ENCODE measurements around the gene PTPRM.
"Not testable (repeated sequence)": the region's sequence is repeated elsewhere in the genome, so short reads cannot be mapped to it uniquely, and the experiment has no call there.

Gene PTPRM

DNA sequence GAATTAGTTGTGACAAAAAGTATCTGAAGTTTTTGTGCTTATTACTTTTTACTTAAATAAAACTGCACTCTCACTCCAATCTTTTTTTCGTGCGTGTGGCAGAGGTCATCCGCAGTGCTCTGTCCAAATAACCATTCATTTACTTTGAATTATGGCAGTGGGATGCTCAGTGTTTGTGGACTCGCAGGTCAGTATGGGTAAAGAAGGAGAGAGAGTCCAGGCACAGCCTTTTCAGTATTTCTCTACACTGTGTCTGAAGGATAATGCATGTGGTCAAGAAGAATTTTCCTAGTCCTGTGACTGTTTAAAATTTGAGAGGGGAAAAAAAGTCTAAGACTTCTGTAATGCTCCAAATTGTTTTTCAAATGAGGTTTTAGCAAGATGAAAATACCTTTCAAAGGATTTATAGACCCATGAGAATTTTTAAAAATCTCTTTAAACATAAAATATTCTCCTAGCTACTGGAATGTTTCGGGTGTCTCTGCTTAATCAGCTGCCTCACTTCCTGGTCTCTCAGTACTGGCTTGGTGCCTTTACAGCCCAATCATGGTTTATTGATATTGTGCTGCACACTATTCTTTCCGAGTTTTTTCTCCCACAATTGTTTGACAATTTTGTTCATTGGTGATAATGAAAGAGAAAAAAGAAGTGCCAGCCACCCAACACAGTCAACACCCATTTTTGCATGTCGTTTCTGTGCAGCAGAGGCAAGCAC is 453.2 kb downstream of the PTPRM start:
- no peak for DNase-seq

DNA sequence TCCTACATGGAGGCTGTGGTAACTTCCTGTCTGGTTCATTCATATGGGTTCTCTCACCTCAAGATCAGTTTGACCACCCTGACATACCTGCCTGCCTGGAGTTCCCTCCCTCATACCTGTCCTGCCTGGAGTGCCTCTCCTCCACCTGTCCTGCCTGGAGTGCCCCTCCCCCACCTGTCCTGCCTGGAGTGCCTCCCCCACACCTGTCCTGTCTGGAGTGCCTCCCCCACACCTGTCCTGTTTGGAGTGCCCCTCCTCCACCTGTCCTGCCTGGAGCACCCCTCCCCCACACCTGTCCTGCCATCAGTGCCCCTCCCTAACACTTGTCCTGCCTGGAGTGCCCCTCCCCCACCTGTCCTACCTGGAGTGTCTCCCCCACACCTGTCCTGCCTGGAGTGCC is 461.9 kb downstream of the PTPRM start:
- no peak for DNase-seq

DNA sequence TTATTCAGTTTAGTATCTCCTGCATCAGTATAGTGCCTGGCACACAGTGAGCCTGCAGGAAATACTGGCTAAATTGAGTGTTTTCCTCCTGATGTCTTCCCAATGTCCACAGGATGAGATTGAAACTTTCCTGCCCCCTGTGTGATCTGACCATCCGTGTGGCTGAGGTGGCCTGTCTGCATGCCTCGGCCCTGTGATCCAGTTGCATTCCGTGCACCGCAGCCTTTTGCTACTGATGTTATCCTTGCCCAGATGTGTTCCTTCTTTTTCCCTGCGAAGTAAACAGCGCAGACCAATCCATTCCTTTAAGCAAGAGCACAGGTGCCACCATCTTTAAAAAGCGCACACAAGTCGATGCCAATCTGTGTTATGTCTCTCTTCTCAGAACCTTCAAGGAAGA is 462.6 kb downstream of the PTPRM start:
- DNase-seq: no peak

DNA sequence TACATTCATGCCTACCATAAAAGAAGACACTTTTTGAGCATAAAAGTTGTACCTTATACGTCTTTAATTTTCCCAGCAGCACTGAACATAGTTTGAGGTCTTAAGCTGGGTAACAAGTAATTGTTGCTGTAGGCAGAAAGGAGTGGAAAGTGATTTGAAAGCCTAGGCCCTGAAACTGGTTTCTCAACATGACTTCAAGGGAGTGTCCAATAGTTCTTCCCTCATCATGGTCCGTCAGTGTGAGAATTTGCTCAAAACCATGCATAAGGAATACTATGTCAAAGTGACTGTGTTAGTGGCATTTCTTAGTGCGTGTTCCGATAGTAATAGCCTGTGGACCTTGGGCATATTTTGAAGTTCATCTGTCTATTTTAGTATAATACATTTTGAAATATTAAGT is 463.1 kb downstream of the PTPRM start:
- DNase-seq: no peak

DNA sequence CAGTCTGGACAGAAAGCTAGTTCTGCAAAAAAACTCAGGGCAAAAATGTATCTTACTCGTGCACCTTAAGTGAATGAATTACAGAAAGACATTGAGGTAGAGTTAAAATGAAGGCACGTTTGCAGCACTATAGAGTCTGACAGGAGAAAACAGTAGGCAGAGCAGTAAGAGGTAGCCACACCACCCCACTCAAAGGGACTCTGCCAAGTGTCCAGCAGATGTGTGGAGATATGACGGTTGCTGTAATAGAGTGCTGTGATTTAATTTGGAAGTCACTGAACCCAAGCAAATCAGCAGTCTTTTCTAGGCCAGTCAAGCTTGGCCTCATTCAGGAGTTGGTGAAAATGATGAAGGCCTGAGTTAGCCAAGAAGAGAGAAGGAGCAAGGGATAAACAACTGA is 464.4 kb downstream of the PTPRM start:
- no peak for DNase-seq

DNA sequence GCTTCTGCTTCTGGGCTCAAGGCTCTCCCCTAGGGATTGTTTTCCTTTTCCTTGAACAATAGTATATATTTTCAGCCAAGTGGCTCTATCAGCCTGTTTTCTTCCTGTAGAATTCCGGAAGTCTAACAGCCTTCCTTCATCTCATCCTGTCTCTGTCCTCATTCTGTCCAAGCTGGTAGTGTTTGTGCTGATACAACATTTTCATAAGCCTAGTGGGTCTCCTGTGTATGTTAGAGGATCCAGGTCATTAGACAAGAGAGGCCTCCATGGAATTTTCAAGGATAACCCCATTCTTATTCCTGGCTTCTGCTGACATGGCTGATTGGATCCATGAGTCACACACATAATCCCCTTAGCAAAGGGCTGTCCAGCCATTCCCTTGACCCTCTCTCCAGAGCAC is 467.6 kb downstream of the PTPRM start:
- DNase-seq: no peak

DNA sequence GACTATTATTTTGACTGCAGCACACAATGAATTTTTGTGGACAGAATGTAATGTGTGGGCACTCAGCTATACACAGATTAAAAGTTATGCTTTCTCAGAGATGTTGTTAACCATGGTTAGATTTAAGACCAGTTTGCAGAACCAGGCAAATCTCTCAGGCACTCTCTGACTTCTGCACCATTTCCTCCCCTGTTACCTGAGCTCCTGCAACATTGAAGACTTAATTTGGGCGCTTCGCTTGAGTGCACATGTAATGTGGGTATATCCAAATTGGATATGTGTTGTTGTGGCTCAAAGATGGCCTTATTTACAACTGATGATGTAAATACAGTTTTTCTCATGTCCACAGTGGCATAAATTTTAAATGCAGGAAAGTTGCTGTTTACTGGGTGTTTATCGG is 469.4 kb downstream of the PTPRM start:
- no peak for DNase-seq

DNA sequence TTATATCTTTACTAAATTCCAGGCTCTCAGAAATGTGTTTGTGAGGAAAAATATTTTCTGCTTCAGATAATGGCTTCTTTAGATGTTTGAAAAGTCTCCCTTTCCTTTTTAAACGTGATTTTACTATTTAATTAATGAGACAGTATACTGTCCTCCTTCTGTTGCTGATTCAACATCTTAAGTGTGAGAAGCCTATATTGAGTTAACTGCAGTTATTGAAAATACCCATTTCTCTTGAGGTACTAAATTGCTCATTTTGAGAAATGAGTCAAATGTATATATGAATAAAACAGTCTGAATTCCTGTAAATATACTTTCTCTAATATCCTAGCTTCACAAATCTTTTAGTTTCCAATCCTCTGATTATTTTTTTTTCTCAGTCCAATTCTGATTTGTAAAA is 470.2 kb downstream of the PTPRM start:
- DNase-seq: no peak

DNA sequence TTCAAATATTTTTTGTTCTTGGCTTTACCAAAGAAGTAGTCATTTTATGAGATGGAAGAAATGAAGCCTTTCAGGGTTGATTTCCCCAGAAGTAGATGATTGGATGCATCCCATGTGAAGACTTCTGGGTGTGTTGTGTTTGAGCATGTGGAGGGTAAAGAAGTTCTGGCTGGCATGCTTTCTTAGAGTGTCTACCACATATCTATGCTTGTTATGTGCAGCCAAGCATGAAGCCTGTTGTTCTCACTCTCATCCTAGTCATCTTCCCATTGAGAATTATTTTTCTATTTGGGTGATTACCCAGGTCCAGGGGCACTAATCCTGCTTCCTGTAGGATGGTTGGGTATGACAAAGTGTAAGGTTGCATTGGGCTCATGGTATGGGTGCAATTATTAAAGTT is 472.9 kb downstream of the PTPRM start:
- DNase-seq: no peak

DNA sequence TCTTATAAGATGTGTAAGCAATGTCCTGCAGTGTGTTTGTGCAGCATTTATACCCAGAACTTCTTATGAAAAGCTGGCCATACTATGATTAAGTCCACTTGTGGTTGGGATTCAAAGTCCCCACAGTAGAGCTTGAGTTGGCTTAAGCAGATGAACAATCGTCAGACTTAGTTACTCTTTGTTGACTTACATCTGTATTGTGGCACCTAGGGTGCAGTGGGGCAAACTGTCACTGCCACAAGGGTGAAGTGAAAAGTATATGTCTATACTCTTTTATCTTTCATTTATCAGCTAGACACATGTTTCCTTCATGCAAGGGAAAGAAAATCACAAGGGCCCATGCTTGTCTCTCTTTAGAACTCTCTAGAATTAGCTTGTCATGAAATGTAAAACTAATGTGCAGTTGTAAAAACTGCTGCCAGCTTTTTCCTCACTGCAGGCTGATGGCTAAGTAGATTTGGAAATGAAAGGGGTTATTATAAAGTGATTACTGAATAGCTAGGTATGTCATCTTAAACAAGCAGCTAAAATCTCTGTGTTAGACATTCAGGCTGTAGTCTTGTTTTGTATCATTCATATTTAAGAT is 474.5 kb downstream of the PTPRM start:
- DNase-seq: no peak

DNA sequence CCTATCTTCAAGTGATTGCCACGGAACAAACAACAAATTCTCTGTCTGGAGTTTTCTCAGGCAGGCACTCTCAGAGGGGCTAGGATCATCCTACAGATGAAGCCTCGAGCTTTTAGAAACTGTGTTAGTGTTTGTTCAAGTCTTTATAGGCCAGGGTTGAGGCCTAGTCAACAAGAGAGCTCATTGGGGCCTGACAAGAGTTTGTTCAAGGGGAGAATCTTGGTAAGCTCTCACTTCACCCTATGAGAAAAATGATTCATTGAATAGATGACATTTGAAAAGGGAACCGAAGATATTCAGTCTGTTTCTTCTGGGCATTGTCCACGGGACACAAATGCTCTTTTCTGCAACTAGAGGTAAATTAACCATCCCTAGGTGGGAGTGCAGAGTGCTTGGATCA is 476.9 kb downstream of the PTPRM start:
- no peak for DNase-seq

DNA sequence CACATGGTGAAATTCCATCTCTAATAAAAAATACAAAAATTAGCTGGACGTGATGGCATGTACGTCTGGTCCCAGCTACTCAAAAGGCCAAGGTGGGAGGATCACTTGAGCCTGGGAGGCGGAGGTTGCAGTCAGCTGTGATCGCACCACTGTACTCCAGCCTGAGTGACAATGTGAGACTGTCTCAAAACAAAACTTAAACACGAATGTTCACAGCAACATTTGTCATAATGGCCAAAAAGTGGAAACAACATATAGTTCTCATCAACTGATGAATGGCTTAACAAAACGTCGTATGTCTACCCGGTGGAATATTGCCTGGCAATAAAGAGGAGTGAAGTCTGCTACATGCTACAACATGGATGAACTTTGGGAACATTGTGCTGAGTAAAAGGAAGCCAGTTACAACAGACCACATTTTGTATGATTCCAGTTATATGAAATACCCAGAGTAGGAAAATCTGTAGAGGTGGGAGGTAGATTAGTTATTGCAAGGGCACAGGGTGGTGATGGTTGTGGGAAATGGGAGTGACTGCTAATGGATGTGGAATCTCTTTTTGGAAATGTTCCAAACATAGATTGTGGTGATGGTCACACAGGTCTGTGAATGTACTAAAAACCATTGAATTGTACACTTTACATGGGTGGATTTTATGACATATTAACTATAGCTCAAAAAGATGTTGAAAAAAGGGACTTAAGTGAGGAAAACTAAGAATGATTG is 478.2 kb downstream of the PTPRM start:
- no peak for DNase-seq

DNA sequence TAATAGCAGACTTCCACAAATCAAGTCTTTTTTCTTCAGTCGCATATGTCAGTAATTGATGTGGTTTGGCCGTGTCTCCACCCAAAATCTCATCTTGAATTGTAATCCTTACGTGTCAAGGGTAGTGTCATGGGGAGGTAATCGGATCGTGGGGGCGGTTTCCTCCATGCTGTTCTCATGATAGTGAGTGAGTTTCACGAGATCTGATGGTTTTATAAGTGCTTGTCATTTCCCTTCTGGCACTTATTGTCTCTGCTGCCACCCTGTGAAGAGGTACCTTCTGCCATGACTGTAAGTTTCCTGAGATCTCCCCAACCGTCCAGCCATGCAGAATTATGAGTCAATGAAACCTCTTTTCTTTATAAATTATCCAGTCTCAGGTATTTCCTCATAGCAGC is 478.8 kb downstream of the PTPRM start:
- DNase-seq: no peak

DNA sequence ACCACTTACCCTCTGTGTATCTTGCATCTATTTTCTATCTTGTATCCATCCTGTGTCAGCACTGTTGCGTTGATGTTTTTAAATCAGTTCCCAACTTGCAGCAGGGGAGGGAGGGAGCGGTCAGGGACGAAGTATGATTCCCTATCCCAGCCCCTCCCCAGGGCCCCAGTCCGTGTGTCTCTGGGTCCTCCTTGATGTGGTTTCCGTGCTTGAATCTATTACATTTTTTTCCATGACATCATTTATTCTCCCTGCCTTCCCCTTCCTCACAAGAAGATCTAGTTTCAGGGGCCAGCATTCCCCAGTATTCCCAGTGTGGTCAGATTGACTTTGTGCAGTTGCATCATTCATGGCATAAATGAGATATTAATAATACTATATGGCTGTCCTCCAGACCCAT is 479.3 kb downstream of the PTPRM start:
- no peak for DNase-seq

DNA sequence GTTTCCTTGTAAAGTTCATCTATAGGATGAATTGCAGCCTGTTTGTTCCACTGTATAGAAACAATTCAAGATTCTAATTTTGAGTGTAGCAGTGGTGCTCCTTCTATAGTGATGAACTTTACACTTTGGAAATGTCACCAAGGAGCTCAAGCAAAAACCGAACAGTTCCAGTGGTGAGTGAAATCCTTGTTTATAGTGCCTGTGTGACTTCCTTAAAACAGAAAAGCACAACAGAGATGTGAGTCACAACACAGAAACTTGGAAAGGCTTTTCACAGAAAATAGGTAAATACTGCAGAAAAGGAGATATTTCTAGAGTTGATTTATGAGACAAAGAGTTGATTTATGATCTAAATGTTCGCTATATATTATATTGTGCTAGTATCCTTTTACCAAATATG is 482.0 kb downstream of the PTPRM start:
- DNase-seq: no peak

DNA sequence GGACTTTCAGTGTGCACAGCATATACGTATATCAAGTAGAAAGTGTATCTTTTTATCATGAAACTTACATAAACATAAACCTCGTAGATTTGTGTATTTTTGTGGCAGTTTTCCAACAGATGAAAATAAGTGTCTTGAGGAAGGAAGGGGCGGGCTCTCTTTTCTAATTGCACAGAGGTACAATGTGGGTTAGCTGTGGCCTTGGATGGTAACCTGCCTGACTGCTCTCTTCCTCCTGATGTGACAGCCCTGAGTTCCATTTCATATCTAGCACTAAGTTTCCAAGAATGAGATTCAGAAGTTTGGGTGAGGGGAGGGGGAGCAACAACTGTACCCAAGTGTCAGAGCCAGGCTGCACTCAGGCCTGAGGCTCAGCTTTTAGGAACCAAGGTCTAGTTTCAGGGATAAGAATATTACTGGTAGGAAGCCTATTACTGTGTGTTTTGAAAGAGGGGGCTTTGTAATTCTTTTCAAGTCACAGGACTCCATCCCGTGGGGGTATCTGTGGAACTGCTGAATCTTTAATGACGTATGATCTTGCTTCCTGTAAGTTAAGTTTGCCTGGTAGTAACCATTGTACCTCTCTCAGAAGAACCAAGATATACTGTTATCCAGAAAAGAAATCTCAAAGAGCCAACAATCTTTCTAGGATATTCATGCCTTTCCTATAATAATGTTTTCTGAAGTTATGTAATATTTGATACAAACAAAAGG is 483.7 kb downstream of the PTPRM start:
- no peak for DNase-seq

DNA sequence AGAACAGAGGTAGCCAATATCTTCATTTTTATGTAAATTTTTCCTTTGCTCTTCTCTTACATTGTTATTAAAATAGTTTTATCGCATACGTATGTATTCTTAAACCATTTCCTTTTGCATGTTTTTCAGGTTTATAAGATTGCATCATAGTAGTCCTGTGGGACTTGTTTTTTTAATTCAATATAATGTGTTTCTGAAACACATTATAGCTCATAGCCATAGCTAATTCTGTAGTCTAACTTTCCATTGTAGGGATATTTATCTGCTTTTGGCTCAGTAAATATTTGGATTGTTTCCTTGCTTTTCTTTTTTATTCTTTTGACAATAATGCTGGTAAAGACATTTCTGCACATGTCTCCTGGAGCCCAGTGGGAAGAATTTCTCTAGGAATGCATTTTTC is 484.3 kb downstream of the PTPRM start:
- no peak for DNase-seq

DNA sequence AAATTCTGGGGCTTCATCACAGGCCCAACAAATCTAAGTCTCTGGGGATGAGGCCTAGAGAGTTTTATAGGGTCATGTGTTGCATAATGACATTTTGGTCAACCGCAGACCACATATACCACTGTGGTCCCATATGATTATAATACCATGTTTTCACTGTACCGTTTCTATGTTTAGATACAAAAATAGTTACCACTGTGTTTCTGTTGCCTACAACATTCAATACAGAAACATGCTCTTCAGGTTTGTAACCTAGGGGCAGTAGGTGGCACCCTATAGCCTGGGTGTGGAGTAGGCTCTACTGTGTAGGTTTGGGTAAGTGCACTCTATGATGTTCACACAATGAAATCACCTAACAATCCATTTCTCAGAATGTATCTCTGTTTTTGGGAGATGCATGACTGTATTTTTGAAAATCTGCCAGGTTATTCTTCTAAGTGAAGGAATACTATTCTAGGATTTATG is 485.2 kb downstream of the PTPRM start:
- no peak for DNase-seq

DNA sequence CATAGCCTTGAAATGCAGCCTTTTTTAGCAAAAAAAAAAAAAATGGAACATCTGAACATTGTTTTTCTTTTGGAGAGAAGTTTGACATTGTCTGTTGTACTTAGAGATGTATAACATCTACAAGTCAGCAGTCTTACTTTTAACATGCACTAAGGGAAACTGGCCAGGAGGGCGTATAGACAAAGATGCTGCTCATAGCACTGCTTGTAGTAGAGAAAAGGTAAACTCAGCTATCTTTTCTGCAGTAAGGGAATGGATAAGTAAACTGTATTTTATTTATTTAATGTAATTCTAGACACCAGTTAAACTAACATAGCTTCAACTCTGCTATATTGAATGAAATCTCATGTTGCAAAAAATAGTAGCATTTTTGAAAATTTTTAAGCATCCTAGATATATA is 489.6 kb downstream of the PTPRM start:
- DNase-seq: no peak

DNA sequence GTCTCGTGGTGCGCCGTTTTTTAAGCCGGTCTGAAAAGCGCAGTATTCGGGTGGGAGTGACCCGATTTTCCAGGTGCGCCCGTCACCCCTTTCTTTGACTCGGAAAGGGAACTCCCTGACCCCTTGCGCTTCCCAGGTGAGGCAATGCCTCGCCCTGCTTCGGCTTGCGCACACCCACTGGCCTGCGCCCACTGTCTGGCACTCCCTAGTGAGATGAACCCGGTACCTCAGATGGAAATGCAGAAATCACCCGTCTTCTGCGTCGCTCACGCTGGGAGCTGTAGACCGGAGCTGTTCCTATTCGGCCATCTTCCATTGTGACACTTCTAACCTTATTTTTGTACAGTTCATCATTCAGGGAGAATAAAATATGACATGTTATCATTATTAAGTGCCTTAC is 496.0 kb downstream of the PTPRM start:
- not testable (repeated sequence) for DNase-seq

DNA sequence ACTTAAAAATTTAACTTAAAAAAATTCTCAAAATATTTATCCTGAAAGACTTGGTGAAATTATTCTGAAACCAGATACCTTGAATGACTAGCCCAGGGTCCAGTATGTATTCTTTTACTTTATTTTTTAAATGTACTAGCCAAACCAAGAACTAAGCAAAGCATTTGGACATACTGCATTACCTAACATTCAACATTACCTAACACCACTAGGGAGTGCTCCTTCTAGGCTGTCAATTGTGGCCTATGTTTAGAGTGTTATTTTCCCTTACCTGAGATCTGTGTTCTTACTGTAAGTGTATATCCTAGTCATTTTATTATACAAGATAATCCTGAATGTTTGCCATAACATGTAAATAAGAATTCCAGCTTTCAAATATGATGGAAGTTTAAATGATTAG is 496.6 kb downstream of the PTPRM start:
- DNase-seq: no peak

DNA sequence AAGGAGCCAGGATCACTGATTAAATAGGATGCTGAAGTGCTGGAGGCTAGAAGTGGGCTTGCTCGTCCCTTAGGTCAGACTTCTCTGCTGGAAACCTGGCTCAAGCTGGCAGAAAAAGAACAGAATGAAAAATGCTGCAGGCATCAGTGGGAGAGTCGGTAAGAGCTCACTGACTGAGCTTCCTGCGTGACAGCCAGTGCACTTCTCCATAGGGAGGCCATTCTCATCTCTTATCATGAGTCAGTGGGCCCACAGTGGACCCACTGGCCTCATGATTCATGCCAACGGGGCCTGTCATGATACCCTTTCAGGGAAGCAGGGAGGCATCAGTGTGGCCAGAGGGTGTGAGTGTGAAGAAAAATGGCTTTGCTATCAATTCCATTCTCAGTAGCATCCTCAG is 498.2 kb downstream of the PTPRM start:
- no peak for DNase-seq

DNA sequence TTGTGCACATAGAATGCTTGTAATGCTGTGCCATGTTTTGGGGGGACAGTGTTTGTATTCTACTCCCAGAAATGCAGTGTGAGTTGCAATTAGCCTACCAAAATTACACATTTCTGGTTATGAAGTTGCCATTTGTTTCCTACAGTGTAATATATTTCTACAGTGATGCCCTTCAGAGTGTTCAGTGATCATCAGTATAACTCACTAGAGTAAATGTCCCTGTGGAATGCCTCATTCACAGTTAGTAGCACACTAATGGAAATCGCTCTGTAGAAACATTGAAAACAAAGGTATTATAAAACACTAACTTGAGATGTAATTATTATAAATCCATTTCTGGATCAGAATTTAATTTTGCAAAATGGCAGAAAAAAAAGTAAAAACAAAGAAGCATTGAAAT is 498.7 kb downstream of the PTPRM start:
- no peak for DNase-seq

DNA sequence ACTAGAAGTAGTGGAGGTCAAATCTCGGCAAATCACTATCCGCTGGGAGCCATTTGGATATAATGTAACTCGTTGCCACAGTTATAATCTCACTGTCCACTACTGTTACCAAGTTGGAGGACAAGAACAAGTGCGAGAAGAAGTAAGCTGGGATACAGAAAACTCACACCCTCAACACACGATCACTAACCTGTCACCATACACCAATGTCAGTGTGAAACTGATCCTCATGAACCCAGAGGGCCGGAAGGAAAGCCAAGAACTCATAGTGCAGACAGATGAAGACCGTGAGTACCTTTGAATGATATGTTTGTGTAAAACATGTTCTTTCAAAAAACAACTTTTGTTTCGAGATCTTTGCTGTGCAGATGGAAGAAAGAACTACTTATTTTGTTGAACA is 502.6 kb downstream of the PTPRM start:
- DNase-seq: no peak

Measured in activated effector memory CD4-positive, alpha-beta T cell treated with Interleukin-2 at 50 U/mL for 16 hours (primary cell).